HepG2 (cell line): ENCODE measurements around the gene FCGR3A. TPM values are rescaled to one million over a fixed set of nuclear protein-coding genes. Genes with fewer than 3 reads are reported as not detected.
A peak's percentile ranks its signal among the peaks of the same experiment; 100 is the strongest.

Experiments
- CHD4 ChIP-seq: fragments of 200-600 bp; sonication (generic); IDR thresholded peaks from 2 replicates; pipeline ENCODE4 v1.7.0; 2017; ENCODE audit warnings: mild to moderate bottlenecking, low read length, borderline replicate concordance
- ERF ChIP-seq: IDR thresholded peaks from 2 replicates; pipeline ENCODE4 v1.6.1; 2018; ENCODE audit warnings: missing biosample characterization, missing genetic modification reagents
- FOXA3 ChIP-seq: IDR thresholded peaks from 2 replicates; pipeline ENCODE4 v1.6.1; 2016; ENCODE audit warnings: missing genetic modification reagents, missing compliant biosample characterization
- GATAD2A ChIP-seq: IDR thresholded peaks from 2 replicates; pipeline ENCODE4 v1.6.1; 2016
- ISX ChIP-seq: sonication (generic); formaldehyde crosslinking; conservative IDR thresholded peaks from 2 replicates; pipeline ENCODE4 v1.5.0; 2020; ENCODE audit warnings: missing genetic modification reagents
- NCOA2 ChIP-seq: sonication (generic); formaldehyde crosslinking; IDR thresholded peaks from 2 replicates; pipeline ENCODE4 v1.8.0; 2022; ENCODE audit warnings: inconsistent platforms
- RXRB ChIP-seq: IDR thresholded peaks from 2 replicates; pipeline ENCODE4 v1.6.1; 2016; ENCODE audit warnings: borderline replicate concordance, missing genetic modification reagents, missing compliant biosample characterization
- SOX5 ChIP-seq: IDR thresholded peaks from 2 replicates; pipeline ENCODE4 v1.6.1; 2016; ENCODE audit warnings: borderline replicate concordance
- ZFY ChIP-seq: sonication (generic); formaldehyde crosslinking; IDR thresholded peaks from 2 replicates; pipeline ENCODE4 v1.4.0; 2020; ENCODE audit warnings: missing genetic modification reagents
- ZMYM2 ChIP-seq: sonication (generic); formaldehyde crosslinking; IDR thresholded peaks from 2 replicates; pipeline ENCODE4 v1.8.0; 2022; ENCODE audit warnings: mild to moderate bottlenecking, missing genetic modification reagents
- ZNF850 ChIP-seq: sonication (generic); formaldehyde crosslinking; conservative IDR thresholded peaks from 2 replicates; pipeline ENCODE4 v1.9.0; 2021; ENCODE audit warnings: mild to moderate bottlenecking, missing genetic modification reagents
- polyA plus RNA-seq, 8 experiments: library from polyadenylated mRNA; depleted of rRNA in 3 of 8; stranded (reverse) in 7 of 8; unstranded in 1 of 8; fragments of >200 nt; fragmentation: Illumina TruSeq in 4 of 8; extraction: Trizol in 4 of 8; gene quantifications; 2 replicates each; pipeline versions ENCODE4 v1.2.1 to v1.2.3, GENCODE V29; 2011 to 2016; ENCODE audit warnings: low read depth in 4 of 8, missing spikeins in 1 of 8, mixed read lengths in 1 of 8; ENCODE audit not compliant: insufficient read depth in 1 of 8
- total RNA-seq, 5 experiments: library from RNA; depleted of rRNA; stranded (reverse); fragments of >200 nt; fragmentation: Illumina TruSeq; extraction: Trizol; gene quantifications; 2 replicates each; pipeline ENCODE4 v1.2.3, GENCODE V29; 2016; ENCODE audit warnings: low read depth in 1 of 5
- TF ChIP-seq, protein P1 (sequence below): sonication (generic); formaldehyde crosslinking; IDR thresholded peaks from 2 replicates; pipeline ENCODE4 v1.4.0; 2020; ENCODE audit warnings: missing genetic modification reagents, borderline replicate concordance
- TF ChIP-seq, protein P2 (sequence below): sonication (generic); formaldehyde crosslinking; conservative IDR thresholded peaks from 2 replicates; pipeline ENCODE4 v1.8.0; 2022; ENCODE audit warnings: mild to moderate bottlenecking, moderate library complexity, missing genetic modification reagents
- TF ChIP-seq, protein P3 (sequence below): sonication (generic); formaldehyde crosslinking; IDR thresholded peaks from 2 replicates; pipeline ENCODE4 v1.4.0; 2020; ENCODE audit warnings: missing genetic modification reagents
- TF ChIP-seq, protein P4 (sequence below): sonication (generic); formaldehyde crosslinking; IDR thresholded peaks from 2 replicates; pipeline ENCODE4 v1.5.1; 2020; ENCODE audit warnings: missing genetic modification reagents, mild to moderate bottlenecking, borderline replicate concordance
- TF ChIP-seq, protein P5 (sequence below): IDR thresholded peaks from 2 replicates; pipeline ENCODE4 v1.6.1; 2016; ENCODE audit warnings: mild to moderate bottlenecking
- TF ChIP-seq, protein P6 (sequence below): conservative IDR thresholded peaks from 2 replicates; pipeline ENCODE4 v1.6.1; 2018; ENCODE audit warnings: missing genetic modification reagents

The FCGR3A gene
- total and polyA plus RNA-seq, 2 of the 13 experiments (the other 11 are each of a cell fraction or from before 2014, with no cell fraction given), result not detected

DNA sequence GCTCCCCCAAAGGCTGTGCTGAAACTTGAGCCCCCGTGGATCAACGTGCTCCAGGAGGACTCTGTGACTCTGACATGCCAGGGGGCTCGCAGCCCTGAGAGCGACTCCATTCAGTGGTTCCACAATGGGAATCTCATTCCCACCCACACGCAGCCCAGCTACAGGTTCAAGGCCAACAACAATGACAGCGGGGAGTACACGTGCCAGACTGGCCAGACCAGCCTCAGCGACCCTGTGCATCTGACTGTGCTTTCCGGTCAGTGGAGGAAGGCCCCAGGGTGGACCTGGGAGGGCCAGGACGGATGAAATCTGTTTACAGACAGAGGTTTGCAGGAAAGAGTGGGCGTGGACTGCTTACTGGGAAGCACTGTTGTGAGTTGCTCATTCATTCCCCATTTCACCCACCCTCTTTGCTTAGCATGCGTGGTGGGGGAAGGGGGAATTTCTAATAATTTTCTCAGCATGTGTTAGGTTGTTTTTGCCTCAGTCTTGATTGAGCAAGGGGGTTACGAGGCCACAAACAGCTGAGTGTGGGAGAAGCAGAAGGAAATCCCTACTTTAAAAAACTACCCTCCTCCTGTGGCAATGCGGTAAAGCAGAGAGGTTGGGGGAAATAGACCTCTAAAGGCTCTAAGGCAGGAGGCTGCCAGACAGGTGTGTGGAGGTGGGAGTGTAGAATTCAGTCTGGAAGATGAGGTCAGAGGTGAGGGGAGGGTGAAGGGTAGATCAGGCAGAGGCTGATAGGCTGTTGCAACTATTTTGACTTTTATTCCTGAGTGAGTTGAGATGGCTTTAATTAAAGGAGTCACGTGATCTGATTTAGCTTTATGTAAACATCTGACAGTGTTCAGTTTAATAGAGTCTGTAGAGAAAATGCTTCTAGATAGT lies 43.0 kb downstream of the FCGR3A start (continued):
- TF ChIP-seq, protein P1, sequence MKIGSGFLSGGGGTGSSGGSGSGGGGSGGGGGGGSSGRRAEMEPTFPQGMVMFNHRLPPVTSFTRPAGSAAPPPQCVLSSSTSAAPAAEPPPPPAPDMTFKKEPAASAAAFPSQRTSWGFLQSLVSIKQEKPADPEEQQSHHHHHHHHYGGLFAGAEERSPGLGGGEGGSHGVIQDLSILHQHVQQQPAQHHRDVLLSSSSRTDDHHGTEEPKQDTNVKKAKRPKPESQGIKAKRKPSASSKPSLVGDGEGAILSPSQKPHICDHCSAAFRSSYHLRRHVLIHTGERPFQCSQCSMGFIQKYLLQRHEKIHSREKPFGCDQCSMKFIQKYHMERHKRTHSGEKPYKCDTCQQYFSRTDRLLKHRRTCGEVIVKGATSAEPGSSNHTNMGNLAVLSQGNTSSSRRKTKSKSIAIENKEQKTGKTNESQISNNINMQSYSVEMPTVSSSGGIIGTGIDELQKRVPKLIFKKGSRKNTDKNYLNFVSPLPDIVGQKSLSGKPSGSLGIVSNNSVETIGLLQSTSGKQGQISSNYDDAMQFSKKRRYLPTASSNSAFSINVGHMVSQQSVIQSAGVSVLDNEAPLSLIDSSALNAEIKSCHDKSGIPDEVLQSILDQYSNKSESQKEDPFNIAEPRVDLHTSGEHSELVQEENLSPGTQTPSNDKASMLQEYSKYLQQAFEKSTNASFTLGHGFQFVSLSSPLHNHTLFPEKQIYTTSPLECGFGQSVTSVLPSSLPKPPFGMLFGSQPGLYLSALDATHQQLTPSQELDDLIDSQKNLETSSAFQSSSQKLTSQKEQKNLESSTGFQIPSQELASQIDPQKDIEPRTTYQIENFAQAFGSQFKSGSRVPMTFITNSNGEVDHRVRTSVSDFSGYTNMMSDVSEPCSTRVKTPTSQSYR, result peak; percentile 40
- TF ChIP-seq FOXA3 (CRISPR knock-in tag) (0 out of 2 replicates have a peak, but pooled peaks have one; percentile 17), ZFY (CRISPR knock-in tag) (0 out of 2 replicates have a peak, but pooled peaks have one; percentile 12), ZMYM2 (CRISPR knock-in tag) (no peak), ISX (no peak), CHD4 (no peak), ZNF850 (0 out of 2 replicates have a peak, but pooled peaks have one; percentile 34), ERF (CRISPR knock-in tag) (0 out of 2 replicates have a peak, but pooled peaks have one; percentile 31), SOX5 (CRISPR knock-in tag) (peak; percentile 65), RXRB (CRISPR knock-in tag) (peak; percentile 46; the same call in 1 of the 2 replicates), GATAD2A (CRISPR knock-in tag) (0 out of 2 replicates have a peak, but pooled peaks have one; percentile 32), NCOA2 (CRISPR knock-in tag) (peak; percentile 25; the same call in 1 of the 2 replicates)
- TF ChIP-seq, protein P2, sequence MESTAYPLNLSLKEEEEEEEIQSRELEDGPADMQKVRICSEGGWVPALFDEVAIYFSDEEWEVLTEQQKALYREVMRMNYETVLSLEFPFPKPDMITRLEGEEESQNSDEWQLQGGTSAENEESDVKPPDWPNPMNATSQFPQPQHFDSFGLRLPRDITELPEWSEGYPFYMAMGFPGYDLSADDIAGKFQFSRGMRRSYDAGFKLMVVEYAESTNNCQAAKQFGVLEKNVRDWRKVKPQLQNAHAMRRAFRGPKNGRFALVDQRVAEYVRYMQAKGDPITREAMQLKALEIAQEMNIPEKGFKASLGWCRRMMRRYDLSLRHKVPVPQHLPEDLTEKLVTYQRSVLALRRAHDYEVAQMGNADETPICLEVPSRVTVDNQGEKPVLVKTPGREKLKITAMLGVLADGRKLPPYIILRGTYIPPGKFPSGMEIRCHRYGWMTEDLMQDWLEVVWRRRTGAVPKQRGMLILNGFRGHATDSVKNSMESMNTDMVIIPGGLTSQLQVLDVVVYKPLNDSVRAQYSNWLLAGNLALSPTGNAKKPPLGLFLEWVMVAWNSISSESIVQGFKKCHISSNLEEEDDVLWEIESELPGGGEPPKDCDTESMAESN (CRISPR knock-in tag), result 0 out of 2 replicates have a peak, but pooled peaks have one; percentile 32
- TF ChIP-seq, protein P3, sequence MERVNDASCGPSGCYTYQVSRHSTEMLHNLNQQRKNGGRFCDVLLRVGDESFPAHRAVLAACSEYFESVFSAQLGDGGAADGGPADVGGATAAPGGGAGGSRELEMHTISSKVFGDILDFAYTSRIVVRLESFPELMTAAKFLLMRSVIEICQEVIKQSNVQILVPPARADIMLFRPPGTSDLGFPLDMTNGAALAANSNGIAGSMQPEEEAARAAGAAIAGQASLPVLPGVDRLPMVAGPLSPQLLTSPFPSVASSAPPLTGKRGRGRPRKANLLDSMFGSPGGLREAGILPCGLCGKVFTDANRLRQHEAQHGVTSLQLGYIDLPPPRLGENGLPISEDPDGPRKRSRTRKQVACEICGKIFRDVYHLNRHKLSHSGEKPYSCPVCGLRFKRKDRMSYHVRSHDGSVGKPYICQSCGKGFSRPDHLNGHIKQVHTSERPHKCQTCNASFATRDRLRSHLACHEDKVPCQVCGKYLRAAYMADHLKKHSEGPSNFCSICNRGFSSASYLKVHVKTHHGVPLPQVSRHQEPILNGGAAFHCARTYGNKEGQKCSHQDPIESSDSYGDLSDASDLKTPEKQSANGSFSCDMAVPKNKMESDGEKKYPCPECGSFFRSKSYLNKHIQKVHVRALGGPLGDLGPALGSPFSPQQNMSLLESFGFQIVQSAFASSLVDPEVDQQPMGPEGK (CRISPR knock-in tag), result peak; percentile 18; the same call in 1 of the 2 replicates
- TF ChIP-seq, protein P4, sequence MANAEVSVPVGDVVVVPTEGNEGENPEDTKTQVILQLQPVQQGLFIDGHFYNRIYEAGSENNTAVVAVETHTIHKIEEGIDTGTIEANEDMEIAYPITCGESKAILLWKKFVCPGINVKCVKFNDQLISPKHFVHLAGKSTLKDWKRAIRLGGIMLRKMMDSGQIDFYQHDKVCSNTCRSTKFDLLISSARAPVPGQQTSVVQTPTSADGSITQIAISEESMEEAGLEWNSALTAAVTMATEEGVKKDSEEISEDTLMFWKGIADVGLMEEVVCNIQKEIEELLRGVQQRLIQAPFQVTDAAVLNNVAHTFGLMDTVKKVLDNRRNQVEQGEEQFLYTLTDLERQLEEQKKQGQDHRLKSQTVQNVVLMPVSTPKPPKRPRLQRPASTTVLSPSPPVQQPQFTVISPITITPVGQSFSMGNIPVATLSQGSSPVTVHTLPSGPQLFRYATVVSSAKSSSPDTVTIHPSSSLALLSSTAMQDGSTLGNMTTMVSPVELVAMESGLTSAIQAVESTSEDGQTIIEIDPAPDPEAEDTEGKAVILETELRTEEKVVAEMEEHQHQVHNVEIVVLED, result no peak
- TF ChIP-seq, protein P5, sequence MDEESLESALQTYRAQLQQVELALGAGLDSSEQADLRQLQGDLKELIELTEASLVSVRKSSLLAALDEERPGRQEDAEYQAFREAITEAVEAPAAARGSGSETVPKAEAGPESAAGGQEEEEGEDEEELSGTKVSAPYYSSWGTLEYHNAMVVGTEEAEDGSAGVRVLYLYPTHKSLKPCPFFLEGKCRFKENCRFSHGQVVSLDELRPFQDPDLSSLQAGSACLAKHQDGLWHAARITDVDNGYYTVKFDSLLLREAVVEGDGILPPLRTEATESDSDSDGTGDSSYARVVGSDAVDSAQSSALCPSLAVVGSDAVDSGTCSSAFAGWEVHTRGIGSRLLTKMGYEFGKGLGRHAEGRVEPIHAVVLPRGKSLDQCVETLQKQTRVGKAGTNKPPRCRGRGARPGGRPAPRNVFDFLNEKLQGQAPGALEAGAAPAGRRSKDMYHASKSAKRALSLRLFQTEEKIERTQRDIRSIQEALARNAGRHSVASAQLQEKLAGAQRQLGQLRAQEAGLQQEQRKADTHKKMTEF (CRISPR knock-in tag), result 0 out of 2 replicates have a peak, but pooled peaks have one; percentile 20
- TF ChIP-seq, protein P6, sequence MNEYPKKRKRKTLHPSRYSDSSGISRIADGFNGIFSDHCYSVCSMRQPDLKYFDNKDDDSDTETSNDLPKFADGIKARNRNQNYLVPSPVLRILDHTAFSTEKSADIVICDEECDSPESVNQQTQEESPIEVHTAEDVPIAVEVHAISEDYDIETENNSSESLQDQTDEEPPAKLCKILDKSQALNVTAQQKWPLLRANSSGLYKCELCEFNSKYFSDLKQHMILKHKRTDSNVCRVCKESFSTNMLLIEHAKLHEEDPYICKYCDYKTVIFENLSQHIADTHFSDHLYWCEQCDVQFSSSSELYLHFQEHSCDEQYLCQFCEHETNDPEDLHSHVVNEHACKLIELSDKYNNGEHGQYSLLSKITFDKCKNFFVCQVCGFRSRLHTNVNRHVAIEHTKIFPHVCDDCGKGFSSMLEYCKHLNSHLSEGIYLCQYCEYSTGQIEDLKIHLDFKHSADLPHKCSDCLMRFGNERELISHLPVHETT (CRISPR knock-in tag), result no peak
